OCI-LY1 (cell line): ENCODE measurements around the gene ZC3H13.

Source experiments
- H2AFZ ChIP-seq: fragments of 200-600 bp; sonication (generic), shearing (Covaris generic); 2 replicates; pipeline ENCODE4 v1.6.0; 2014; ENCODE audit warnings: antibody characterized with exemption, mild to moderate bottlenecking, low read length
- H3F3A ChIP-seq: fragments of 200-600 bp; sonication (generic), shearing (Covaris generic); 2 replicates; pipeline ENCODE4 v1.6.0; 2014; ENCODE audit warnings: mild to moderate bottlenecking, antibody characterized with exemption, low read length, moderate library complexity; ENCODE audit not compliant: insufficient read depth
- H3K27ac ChIP-seq: fragments of 200-600 bp; sonication (generic); 2 replicates; pipeline ENCODE4 v1.5.1; 2014; ENCODE audit warnings: low read length, mixed run types, mild to moderate bottlenecking, low read depth; ENCODE audit not compliant: poor library complexity, severe bottlenecking
- H3K27me3 ChIP-seq: fragments of 200-600 bp; sonication (generic); 2 replicates; pipeline ENCODE4 v1.6.0; 2014; ENCODE audit warnings: antibody characterized with exemption, mild to moderate bottlenecking, low read length, moderate library complexity; ENCODE audit not compliant: insufficient read depth
- H3K36me3 ChIP-seq: fragments of 200-600 bp; sonication (generic); 2 replicates; pipeline ENCODE4 v1.6.1; 2014; ENCODE audit warnings: mild to moderate bottlenecking, antibody characterized with exemption, low read length, moderate library complexity, mixed read lengths; ENCODE audit not compliant: insufficient read depth
- H3K4me1 ChIP-seq: fragments of 200-600 bp; sonication (generic); 2 replicates; pipeline ENCODE4 v1.5.1; 2014; ENCODE audit warnings: mild to moderate bottlenecking, low read length, moderate library complexity; ENCODE audit not compliant: insufficient read depth, severe bottlenecking
- H3K4me2 ChIP-seq: fragments of 200-600 bp; sonication (generic), shearing (Covaris generic); 2 replicates; pipeline ENCODE4 v1.6.1; 2014; ENCODE audit warnings: low read length
- H3K4me3 ChIP-seq: fragments of 200-600 bp; sonication (generic); 2 replicates; pipeline ENCODE4 v1.5.1; 2014; ENCODE audit warnings: low read length, low read depth, mild to moderate bottlenecking, mixed read lengths; ENCODE audit not compliant: poor library complexity, severe bottlenecking
- H3K79me2 ChIP-seq: fragments of 200-600 bp; shearing (Covaris generic); 2 replicates; pipeline ENCODE4 v1.6.1; 2016; ENCODE audit warnings: mixed run types, low read length, mixed read lengths; ENCODE audit not compliant: insufficient read depth
- H3K9ac ChIP-seq: fragments of 200-600 bp; sonication (generic), shearing (Covaris generic); 2 replicates; pipeline ENCODE4 v1.6.1; 2014; ENCODE audit warnings: mild to moderate bottlenecking, low read length, mixed read lengths
- H3K9me2 ChIP-seq: fragments of 200-600 bp; sonication (generic), shearing (Covaris generic); 2 replicates; pipeline ENCODE4 v1.6.1; 2014; ENCODE audit warnings: low read depth, mild to moderate bottlenecking, low read length, mixed read lengths
- H3K9me3 ChIP-seq: fragments of 200-600 bp; shearing (Covaris generic); 2 replicates; pipeline ENCODE4 v1.6.1; 2014; ENCODE audit warnings: low read length, mixed read lengths
- H4K20me1 ChIP-seq: fragments of 200-600 bp; sonication (generic), shearing (Covaris generic); 2 replicates; pipeline ENCODE4 v1.6.0; 2016; ENCODE audit warnings: mild to moderate bottlenecking, low read length; ENCODE audit not compliant: insufficient read depth
- EZH2 ChIP-seq: fragments of 200-600 bp; sonication (generic), shearing (Covaris generic); IDR thresholded peaks from 2 replicates; pipeline ENCODE4 v1.8.0; 2017; ENCODE audit warnings: borderline replicate concordance, mixed run types, mild to moderate bottlenecking, antibody characterized with exemption, low read length, moderate library complexity, mixed read lengths
- TF ChIP-seq, protein P1 (sequence below): fragments of 200-600 bp; sonication (generic), shearing (Covaris generic); IDR thresholded peaks from 2 replicates; pipeline ENCODE4 v1.5.1; 2017; ENCODE audit warnings: mild to moderate bottlenecking, antibody characterized with exemption, low read length, moderate library complexity, mixed read lengths

The ZC3H13 gene

DNA sequence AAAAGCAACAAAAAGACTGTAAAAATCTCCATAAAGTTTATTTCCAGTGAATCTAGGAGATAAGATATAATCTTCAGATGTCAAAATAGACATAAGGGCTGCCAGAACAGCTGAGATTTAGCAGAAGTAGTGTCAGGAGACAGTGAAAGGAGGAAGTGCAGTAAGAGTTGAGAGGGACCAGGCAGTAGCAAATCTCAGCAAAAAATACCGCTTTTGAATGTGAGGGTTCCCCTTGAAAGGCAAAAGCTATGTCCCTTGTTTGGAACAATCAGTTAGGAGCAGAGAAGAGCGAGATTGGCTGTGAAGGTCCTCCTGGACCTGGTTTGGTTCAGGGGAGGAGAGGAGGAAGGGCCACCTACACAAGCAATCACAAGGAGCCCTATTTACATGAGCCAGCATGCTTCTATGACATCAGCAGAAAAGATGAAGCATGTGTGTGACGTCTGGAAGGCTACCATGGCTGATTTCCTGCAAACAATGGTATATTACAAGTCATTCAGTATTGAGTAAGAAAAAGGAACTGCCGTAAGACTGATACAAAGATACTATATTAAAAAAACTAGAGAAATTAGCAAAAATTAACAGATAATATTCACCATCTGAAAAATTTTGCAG lies 102.1 kb downstream of the ZC3H13 start:
- H3K4me3 ChIP-seq, result no peak overlapping the region
- no peaks in the 10 kb centered on the region for H3K4me1 ChIP-seq
- no peaks in the 10 kb centered on the region for H3F3A ChIP-seq
- H3K9me3 ChIP-seq, result no peaks in the 10 kb centered on the region
- H3K27me3 ChIP-seq, result no peaks in the 10 kb centered on the region
- no peaks in the 10 kb centered on the region for H3K79me2 ChIP-seq
- no peaks in the 10 kb centered on the region for H3K9me2 ChIP-seq
- no peak overlapping the region for H3K27ac ChIP-seq
- peaks cover 5% of the 10 kb centered on the region; the same call in 1 of the 2 replicates for H3K36me3 ChIP-seq
- no peak for TF ChIP-seq EZH2
- TF ChIP-seq, protein P1, sequence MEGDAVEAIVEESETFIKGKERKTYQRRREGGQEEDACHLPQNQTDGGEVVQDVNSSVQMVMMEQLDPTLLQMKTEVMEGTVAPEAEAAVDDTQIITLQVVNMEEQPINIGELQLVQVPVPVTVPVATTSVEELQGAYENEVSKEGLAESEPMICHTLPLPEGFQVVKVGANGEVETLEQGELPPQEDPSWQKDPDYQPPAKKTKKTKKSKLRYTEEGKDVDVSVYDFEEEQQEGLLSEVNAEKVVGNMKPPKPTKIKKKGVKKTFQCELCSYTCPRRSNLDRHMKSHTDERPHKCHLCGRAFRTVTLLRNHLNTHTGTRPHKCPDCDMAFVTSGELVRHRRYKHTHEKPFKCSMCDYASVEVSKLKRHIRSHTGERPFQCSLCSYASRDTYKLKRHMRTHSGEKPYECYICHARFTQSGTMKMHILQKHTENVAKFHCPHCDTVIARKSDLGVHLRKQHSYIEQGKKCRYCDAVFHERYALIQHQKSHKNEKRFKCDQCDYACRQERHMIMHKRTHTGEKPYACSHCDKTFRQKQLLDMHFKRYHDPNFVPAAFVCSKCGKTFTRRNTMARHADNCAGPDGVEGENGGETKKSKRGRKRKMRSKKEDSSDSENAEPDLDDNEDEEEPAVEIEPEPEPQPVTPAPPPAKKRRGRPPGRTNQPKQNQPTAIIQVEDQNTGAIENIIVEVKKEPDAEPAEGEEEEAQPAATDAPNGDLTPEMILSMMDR, result no peak
- no peak overlapping the region for H3K4me2 ChIP-seq
- no peak overlapping the region for H3K9ac ChIP-seq
- H4K20me1 ChIP-seq, result no peaks in the 10 kb centered on the region
- no peak overlapping the region for H2AFZ ChIP-seq

DNA sequence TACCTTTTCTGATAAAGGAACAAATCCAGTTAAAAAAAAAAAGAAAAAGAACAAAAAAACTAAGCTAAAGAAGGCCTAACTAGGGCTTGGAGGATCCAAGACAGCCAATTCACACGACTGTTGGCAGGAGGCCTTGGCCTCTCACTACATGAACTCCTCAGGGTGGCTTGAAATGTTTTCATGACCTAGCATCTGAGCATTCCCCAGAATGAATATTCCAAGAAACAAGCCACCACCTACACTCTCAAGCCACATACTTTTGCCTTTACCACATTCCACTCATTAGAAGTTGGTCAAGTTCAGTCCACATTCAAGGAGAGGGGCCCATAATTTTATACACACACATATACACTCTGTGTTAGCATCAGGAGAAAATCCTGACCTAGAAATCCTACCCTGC lies 103.4 kb downstream of the ZC3H13 start:
- Histone ChIP-seq H3F3A (no peaks in the 10 kb centered on the region), H3K4me2 (no peak overlapping the region), H3K27ac (no peak overlapping the region), H3K9ac (no peak overlapping the region), H3K9me3 (no peaks in the 10 kb centered on the region), H3K9me2 (no peaks in the 10 kb centered on the region), H3K79me2 (no peaks in the 10 kb centered on the region), H3K27me3 (no peaks in the 10 kb centered on the region), H3K4me1 (no peaks in the 10 kb centered on the region), H2AFZ (no peak overlapping the region), H4K20me1 (no peaks in the 10 kb centered on the region), H3K36me3 (no peaks in the 10 kb centered on the region), H3K4me3 (no peak overlapping the region)
- no peak for TF ChIP-seq EZH2
- TF ChIP-seq, protein P1, result no peak

DNA sequence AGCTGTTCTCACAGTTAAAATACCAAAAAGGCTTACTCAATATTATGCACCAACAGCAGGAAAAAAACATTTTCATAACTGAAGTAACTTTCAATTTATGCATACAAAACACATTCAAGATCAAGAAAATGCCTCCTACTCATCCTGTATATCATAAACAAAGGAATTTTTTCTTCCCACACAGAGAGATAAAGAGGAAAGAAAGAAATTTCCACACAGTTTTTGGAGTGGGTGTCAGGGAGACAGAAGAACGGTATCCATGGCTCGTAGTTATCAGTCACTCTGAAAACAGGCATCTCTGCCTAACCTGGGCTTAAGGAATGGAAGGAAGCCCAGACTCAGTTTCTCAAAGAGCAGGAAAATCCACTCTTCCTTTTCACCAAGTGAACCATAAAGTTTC lies 108.6 kb downstream of the ZC3H13 start:
- H3K27me3 ChIP-seq, result no peaks in the 10 kb centered on the region
- no peaks in the 10 kb centered on the region for H3K9me3 ChIP-seq
- H2AFZ ChIP-seq, result no peak overlapping the region
- H3K4me2 ChIP-seq, result no peak overlapping the region
- no peak for TF ChIP-seq EZH2
- TF ChIP-seq, protein P1, result no peak
- H3K4me1 ChIP-seq, result no peaks in the 10 kb centered on the region
- no peak overlapping the region for H3K27ac ChIP-seq
- H3K9me2 ChIP-seq, result no peaks in the 10 kb centered on the region
- H3K36me3 ChIP-seq, result no peaks in the 10 kb centered on the region
- no peak overlapping the region for H3K9ac ChIP-seq
- no peaks in the 10 kb centered on the region for H3K79me2 ChIP-seq
- no peaks in the 10 kb centered on the region for H4K20me1 ChIP-seq
- H3F3A ChIP-seq, result no peaks in the 10 kb centered on the region
- H3K4me3 ChIP-seq, result no peak overlapping the region
